Measurements from ENCODE around the gene CAMTA1. TPM values are rescaled to one million over a fixed set of nuclear protein-coding genes. Genes with fewer than 3 reads are reported as not detected.

CAMTA1 gene
- total RNA-seq, 1 donor from 2014 or later, result 268 TPM

DNA sequence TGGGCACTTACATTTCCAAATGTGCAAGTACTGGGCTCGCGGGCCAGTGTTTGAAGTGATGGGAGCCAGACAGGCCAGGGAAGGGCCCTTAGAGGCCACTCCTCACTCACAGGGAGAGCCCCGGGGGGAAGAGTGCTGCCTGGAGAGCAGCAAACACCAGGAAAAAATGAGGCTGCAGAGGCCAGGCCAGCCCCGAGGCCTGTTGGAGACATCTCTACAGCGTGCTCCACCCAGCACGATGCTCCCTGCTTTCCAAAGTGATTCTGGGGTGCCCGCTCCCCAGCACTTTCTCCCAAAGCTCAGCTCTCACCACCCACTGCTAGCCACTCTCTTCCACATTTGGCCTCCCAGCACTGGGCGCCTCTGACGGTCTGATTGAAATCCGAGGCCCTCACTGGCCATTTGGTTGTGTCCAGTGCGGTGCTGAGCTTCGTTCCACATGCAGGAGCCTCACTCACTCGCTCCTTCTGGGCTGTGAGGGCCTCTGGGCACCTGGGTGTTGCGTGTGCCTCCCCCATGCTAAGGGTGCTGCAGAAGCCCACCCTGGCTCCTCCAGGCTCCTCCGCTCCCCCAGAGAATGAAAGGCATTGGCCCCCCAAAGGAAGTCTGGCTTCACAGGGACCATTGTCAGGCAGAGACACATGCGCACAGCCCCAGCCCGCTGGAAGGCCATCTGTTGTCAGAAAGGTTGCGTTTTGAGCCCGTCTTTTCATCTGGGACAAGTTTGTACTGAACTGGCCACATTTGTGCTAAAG is 600.4 kb downstream of the CAMTA1 start:
- Mint-ChIP-seq H3K36me3 (no peaks in the 10 kb centered on the region), H3K27ac (peak overlapping the region; percentile 74), H3K4me3 (no peak overlapping the region), H3K9me3 (no peaks in the 10 kb centered on the region), H3K27me3 (ENCODE audit: insufficient read depth, low read depth) (peaks cover 7% of the 10 kb centered on the region), H3K4me1 (peaks cover 30% of the 10 kb centered on the region)
- no peak overlapping the region for H3K4me3 ChIP-seq
- no peak for DNase-seq (ENCODE audit: low spot score)
- H3F3A ChIP-seq (ENCODE audit: low read depth), result no peaks in the 10 kb centered on the region
- no peak for TF ChIP-seq EZH2 (IDR thresholded peaks at IDR 0.05)
- TF ChIP-seq EZH2phosphoT487 (IDR thresholded peaks at IDR 0.05), result no peak
- TF ChIP-seq, protein P1, sequence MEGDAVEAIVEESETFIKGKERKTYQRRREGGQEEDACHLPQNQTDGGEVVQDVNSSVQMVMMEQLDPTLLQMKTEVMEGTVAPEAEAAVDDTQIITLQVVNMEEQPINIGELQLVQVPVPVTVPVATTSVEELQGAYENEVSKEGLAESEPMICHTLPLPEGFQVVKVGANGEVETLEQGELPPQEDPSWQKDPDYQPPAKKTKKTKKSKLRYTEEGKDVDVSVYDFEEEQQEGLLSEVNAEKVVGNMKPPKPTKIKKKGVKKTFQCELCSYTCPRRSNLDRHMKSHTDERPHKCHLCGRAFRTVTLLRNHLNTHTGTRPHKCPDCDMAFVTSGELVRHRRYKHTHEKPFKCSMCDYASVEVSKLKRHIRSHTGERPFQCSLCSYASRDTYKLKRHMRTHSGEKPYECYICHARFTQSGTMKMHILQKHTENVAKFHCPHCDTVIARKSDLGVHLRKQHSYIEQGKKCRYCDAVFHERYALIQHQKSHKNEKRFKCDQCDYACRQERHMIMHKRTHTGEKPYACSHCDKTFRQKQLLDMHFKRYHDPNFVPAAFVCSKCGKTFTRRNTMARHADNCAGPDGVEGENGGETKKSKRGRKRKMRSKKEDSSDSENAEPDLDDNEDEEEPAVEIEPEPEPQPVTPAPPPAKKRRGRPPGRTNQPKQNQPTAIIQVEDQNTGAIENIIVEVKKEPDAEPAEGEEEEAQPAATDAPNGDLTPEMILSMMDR (IDR thresholded peaks at IDR 0.05), result no peak
- no peak overlapping the region for H3K27ac ChIP-seq
- no peaks in the 10 kb centered on the region for H3K27me3 ChIP-seq
- no peaks in the 10 kb centered on the region for H3K9me3 ChIP-seq (ENCODE audit: low read depth)
- peaks cover 23% of the 10 kb centered on the region for H3K4me1 ChIP-seq
- H2AFZ ChIP-seq (replicated peaks), result no peak overlapping the region
- no peaks in the 10 kb centered on the region for H3K36me3 ChIP-seq
- H3K9ac ChIP-seq, result no peak overlapping the region
- no peaks in the 10 kb centered on the region for H4K20me1 ChIP-seq (ENCODE audit: low read depth)
- H3K79me2 ChIP-seq (ENCODE audit: low read depth), result no peaks in the 10 kb centered on the region
- no peak overlapping the region for H3K4me2 ChIP-seq

DNA sequence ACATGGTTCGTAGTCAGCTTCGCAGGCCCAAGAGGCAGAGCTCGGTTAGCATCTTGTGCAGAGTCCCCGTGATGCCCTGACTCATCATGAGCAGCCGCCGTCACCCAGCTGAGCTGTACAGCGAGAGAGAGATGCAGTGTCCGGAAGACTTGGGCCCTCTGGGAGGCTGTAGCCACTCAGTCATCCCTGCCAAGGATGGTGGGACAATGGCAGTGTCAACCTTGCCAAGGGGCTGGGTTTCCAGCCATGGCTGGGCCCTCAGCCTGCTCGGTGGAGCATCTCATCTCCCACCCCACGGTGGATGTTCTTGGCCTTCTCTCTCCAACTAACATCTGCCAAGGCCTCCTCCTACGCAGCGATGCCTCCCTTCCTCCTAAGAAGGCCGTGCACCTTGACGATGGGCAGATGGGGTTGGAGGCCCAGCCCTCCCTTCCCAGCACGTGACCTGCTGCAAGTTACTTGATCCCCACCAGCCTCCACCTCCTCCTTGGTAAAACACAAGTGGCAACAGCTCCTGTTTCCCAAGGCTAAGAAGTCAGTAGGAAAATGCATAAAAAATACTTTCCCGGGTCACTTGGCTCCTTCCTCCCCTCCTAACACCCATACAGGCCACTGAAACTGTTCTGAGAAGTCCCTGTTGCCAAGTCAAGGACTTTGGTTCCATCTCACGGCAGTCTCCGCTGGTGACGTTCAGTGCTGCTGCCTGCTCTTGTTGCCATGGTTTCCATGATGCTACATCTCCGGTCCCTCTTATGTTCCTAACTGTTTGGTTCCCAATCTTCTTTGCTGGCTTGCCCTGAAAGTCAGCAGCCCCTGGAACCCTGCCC is 601.2 kb downstream of the CAMTA1 start:
- Histone ChIP-seq H3K27ac (no peak overlapping the region), H3K4me3 (no peak overlapping the region), H3F3A (ENCODE audit: low read depth) (no peaks in the 10 kb centered on the region), H3K9me3 (ENCODE audit: low read depth) (no peaks in the 10 kb centered on the region), H3K36me3 (no peaks in the 10 kb centered on the region), H3K79me2 (ENCODE audit: low read depth) (no peaks in the 10 kb centered on the region), H2AFZ (replicated peaks) (no peak overlapping the region), H3K4me2 (no peak overlapping the region), H4K20me1 (ENCODE audit: low read depth) (no peaks in the 10 kb centered on the region), H3K9ac (no peak overlapping the region), H3K27me3 (no peaks in the 10 kb centered on the region), H3K4me1 (peaks cover 23% of the 10 kb centered on the region)
- H3K36me3 Mint-ChIP-seq, result no peaks in the 10 kb centered on the region
- H3K27ac Mint-ChIP-seq, result no peak overlapping the region
- peaks cover 28% of the 10 kb centered on the region for H3K4me1 Mint-ChIP-seq
- H3K9me3 Mint-ChIP-seq, result no peaks in the 10 kb centered on the region
- TF ChIP-seq, protein P1 (IDR thresholded peaks at IDR 0.05), result no peak
- TF ChIP-seq EZH2phosphoT487 (IDR thresholded peaks at IDR 0.05) (no peak), EZH2 (IDR thresholded peaks at IDR 0.05) (no peak)
- no peak for DNase-seq (ENCODE audit: low spot score)
- no peak overlapping the region for H3K4me3 Mint-ChIP-seq
- H3K27me3 Mint-ChIP-seq (ENCODE audit: insufficient read depth, low read depth), result peaks cover 7% of the 10 kb centered on the region

DNA sequence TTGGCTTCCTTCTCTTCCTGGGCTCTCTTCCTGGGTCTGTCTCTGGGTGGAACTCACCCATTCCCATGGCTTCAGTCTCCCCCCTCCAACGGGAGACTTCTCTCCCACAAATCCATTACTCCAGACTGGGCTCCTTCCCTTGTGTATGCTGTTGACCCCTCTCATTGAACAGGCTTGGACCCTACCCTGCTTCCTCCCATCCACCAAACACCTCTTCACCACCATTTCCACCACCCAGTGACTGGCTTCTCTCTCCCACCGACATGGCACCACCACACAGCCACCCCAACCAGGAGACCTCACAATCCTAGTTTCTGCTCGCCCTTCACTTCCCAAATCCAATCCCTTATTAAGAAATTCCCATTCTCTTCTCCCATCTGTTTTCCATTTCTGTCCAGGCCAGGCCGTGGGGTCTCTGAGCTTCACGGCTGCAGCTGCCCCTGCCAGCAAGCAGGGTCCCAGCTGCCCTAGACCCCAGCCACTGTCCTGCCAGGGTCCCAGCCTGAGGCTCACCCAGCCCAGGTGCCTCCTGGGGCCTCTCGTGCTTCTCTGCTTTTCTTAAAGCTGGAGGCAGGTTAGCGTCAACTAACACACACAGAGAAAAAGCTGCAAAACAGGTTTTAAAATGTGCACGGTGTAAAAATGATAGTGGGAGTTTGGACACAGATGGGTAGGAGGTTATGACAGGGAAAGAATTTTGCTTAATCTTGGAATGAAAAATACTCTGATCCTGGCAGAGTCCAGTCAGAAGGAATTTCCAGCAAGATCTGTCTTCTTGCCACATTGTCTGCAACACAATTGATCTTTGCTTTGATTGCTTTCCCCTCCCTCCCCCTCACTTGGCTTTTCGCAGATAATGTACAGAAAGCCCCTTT is 602.0 kb downstream of the CAMTA1 start:
- Mint-ChIP-seq H3K4me1 (peaks cover 28% of the 10 kb centered on the region), H3K9me3 (peaks cover 2% of the 10 kb centered on the region), H3K36me3 (no peaks in the 10 kb centered on the region), H3K27ac (peak overlapping the region; percentile 83), H3K4me3 (no peak overlapping the region), H3K27me3 (ENCODE audit: insufficient read depth, low read depth) (peaks cover 7% of the 10 kb centered on the region)
- Histone ChIP-seq H3K4me2 (peak overlapping the region; percentile 38), H3K36me3 (no peaks in the 10 kb centered on the region), H3K79me2 (ENCODE audit: low read depth) (no peaks in the 10 kb centered on the region), H4K20me1 (ENCODE audit: low read depth) (no peaks in the 10 kb centered on the region), H3K4me1 (peaks cover 23% of the 10 kb centered on the region), H3K9ac (no peak overlapping the region), H3K9me3 (ENCODE audit: low read depth) (no peaks in the 10 kb centered on the region), H3K27ac (no peak overlapping the region), H3K4me3 (no peak overlapping the region), H3K27me3 (no peaks in the 10 kb centered on the region), H2AFZ (replicated peaks) (no peak overlapping the region), H3F3A (ENCODE audit: low read depth) (no peaks in the 10 kb centered on the region)
- TF ChIP-seq, protein P1 (IDR thresholded peaks at IDR 0.05), result no peak
- TF ChIP-seq EZH2 (IDR thresholded peaks at IDR 0.05), result no peak
- no peak for TF ChIP-seq EZH2phosphoT487 (IDR thresholded peaks at IDR 0.05)
- peak; percentile 38 for DNase-seq (ENCODE audit: low spot score)

Data from neural progenitor cell (in vitro differentiated cells).